Endothelial cell (in vitro differentiated cells): ENCODE measurements around the gene ARMH2. TPM values are rescaled to one million over a fixed set of nuclear protein-coding genes. Genes with fewer than 3 reads are reported as not detected.

Experiments used
- DNase-seq: peaks from one replicate; pipeline ENCODE4 v3.0.0; 2021; ENCODE audit warnings: low spot score
- H3K27ac Mint-ChIP-seq: one replicate; pipeline ENCODE4 v1.8.0; 2021; ENCODE audit warnings: mixed read lengths, inconsistent platforms; ENCODE audit not compliant: unreplicated experiment
- H3K27me3 Mint-ChIP-seq: one replicate; pipeline ENCODE4 v1.8.0; 2021; ENCODE audit warnings: mild to moderate bottlenecking, moderate library complexity, mixed read lengths, inconsistent platforms; ENCODE audit not compliant: unreplicated experiment
- H3K36me3 Mint-ChIP-seq: one replicate; pipeline ENCODE4 v1.8.0; 2021; ENCODE audit warnings: mild to moderate bottlenecking, low read depth, mixed read lengths, inconsistent platforms; ENCODE audit not compliant: unreplicated experiment
- H3K4me1 Mint-ChIP-seq: one replicate; pipeline ENCODE4 v1.8.0; 2021; ENCODE audit warnings: mild to moderate bottlenecking, mixed read lengths, inconsistent platforms; ENCODE audit not compliant: unreplicated experiment
- H3K4me3 Mint-ChIP-seq: one replicate; pipeline ENCODE4 v1.8.0; 2021; ENCODE audit warnings: mild to moderate bottlenecking, mixed read lengths, inconsistent platforms; ENCODE audit not compliant: unreplicated experiment
- H3K9me3 Mint-ChIP-seq: one replicate; pipeline ENCODE4 v1.8.0; 2021; ENCODE audit warnings: mixed read lengths, inconsistent platforms; ENCODE audit not compliant: unreplicated experiment
- total RNA-seq: library from RNA; stranded (reverse); fragmentation: NEBNext Ultra II Directional; extraction: Animal tissue kit (Norgen Biotek cat#: 25700); gene quantifications from one replicate; pipeline ENCODE4 v1.2.1, GENCODE V29; 2021; ENCODE audit not compliant: unreplicated experiment
- TF ChIP-seq, protein P1 (sequence below): fragments of 200-600 bp; sonication (generic); IDR thresholded peaks from one replicate; pipeline ENCODE4 v1.5.0; 2021; ENCODE audit warnings: antibody characterized with exemption; ENCODE audit not compliant: unreplicated experiment

Gene ARMH2
- total RNA-seq, 1 donor from 2014 or later, result not detected

GRCh38 chr6:24780206-24780605 lies 18.5 kb downstream of the ARMH2 start:
- Mint-ChIP-seq H3K4me1 (peaks cover 13% of the 10 kb centered on the region), H3K9me3 (no peaks in the 10 kb centered on the region), H3K27ac (no peak overlapping the region), H3K4me3 (no peak overlapping the region), H3K36me3 (no peaks in the 10 kb centered on the region), H3K27me3 (no peaks in the 10 kb centered on the region)
- no peak for DNase-seq
- TF ChIP-seq, protein P1, sequence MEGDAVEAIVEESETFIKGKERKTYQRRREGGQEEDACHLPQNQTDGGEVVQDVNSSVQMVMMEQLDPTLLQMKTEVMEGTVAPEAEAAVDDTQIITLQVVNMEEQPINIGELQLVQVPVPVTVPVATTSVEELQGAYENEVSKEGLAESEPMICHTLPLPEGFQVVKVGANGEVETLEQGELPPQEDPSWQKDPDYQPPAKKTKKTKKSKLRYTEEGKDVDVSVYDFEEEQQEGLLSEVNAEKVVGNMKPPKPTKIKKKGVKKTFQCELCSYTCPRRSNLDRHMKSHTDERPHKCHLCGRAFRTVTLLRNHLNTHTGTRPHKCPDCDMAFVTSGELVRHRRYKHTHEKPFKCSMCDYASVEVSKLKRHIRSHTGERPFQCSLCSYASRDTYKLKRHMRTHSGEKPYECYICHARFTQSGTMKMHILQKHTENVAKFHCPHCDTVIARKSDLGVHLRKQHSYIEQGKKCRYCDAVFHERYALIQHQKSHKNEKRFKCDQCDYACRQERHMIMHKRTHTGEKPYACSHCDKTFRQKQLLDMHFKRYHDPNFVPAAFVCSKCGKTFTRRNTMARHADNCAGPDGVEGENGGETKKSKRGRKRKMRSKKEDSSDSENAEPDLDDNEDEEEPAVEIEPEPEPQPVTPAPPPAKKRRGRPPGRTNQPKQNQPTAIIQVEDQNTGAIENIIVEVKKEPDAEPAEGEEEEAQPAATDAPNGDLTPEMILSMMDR, result no peak

DNA sequence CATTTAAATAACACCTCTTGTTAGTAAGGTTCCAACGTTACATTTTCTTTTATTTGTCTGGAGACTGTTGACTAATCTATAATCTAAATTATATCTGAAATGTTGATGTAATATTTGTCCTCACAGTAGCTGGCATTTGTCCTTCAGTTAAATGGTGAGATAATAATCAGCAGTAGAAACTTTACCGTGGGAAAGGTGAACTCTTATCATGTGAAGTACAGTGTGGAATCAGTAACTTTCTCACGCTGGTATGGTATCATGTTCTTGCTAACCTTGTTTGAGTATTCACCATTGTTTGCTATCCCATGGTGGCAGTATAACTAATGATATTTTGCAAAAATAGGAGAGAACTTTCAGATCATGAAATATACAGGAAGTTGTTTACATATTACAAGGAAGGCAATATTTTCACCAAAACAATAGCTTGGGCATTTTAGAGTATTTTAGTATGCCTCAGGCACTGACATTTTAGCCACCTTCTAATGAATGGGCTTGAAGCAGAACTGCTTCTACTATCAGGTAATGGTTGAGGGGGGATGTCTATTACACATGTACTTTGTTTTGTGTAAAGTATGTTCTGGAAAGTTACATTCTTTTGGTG lies 19.2 kb downstream of the ARMH2 start:
- H3K9me3 Mint-ChIP-seq, result no peaks in the 10 kb centered on the region
- H3K36me3 Mint-ChIP-seq, result no peaks in the 10 kb centered on the region
- TF ChIP-seq, protein P1, result no peak
- peak overlapping the region; percentile 37 for H3K27ac Mint-ChIP-seq
- H3K4me3 Mint-ChIP-seq, result no peak overlapping the region
- no peak for DNase-seq
- peaks cover 13% of the 10 kb centered on the region for H3K4me1 Mint-ChIP-seq
- H3K27me3 Mint-ChIP-seq, result no peaks in the 10 kb centered on the region

GRCh38 chr6:24778878-24779277 lies 19.8 kb downstream of the ARMH2 start:
- no peak for DNase-seq
- Mint-ChIP-seq H3K27ac (no peak overlapping the region), H3K36me3 (no peaks in the 10 kb centered on the region), H3K4me3 (no peak overlapping the region), H3K4me1 (peaks cover 10% of the 10 kb centered on the region), H3K27me3 (no peaks in the 10 kb centered on the region), H3K9me3 (no peaks in the 10 kb centered on the region)
- TF ChIP-seq, protein P1, result no peak

DNA sequence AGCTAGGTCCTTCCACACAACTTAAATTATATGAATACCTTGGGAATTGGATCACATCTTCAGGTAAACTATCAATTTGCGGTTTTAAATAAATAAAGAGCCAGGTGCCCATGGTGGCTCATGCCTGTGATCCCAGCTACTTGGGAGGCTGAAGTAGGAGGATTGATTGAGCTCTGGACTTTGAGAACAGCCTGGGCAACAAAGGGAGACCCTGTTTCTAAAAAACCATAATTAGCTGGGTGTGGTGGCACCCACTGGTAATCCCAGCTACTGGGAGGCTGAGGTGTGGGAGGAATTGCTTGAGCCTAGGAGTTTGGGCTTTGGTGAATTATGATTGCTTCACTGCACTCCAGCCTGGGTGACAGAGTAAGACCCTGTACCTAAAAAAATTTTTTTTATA lies 20.6 kb downstream of the ARMH2 start:
- peaks cover 10% of the 10 kb centered on the region for H3K4me1 Mint-ChIP-seq
- DNase-seq, result no peak
- H3K27ac Mint-ChIP-seq, result no peak overlapping the region
- no peaks in the 10 kb centered on the region for H3K36me3 Mint-ChIP-seq
- TF ChIP-seq, protein P1, result no peak
- no peak overlapping the region for H3K4me3 Mint-ChIP-seq
- no peaks in the 10 kb centered on the region for H3K9me3 Mint-ChIP-seq
- no peaks in the 10 kb centered on the region for H3K27me3 Mint-ChIP-seq

DNA sequence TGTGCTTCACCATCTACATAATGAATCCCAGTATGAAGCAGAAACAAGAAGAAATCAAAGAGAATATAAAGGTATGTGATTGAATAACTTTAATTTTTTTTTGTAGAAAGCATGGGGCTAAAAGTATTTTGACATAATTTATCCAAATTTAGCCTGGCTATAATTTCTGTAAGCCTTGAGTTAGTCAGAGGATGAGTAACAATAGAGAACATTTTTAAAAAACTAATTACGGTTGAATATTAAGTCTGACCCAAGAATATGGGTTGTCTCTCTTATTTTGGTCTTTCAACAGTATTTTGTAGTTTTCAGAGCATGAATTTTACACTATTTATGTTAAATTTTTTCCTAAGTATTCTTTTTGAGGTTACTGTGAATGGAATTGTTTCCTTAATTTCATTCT lies 21.5 kb downstream of the ARMH2 start:
- Mint-ChIP-seq H3K27ac (no peak overlapping the region), H3K4me3 (no peak overlapping the region), H3K9me3 (no peaks in the 10 kb centered on the region), H3K4me1 (peaks cover 10% of the 10 kb centered on the region), H3K27me3 (no peaks in the 10 kb centered on the region), H3K36me3 (no peaks in the 10 kb centered on the region)
- no peak for DNase-seq
- TF ChIP-seq, protein P1, result no peak
